ENCODE data around the gene TSPAN31.
"Not testable (repeated sequence)": the region's sequence is repeated elsewhere in the genome, so short reads cannot be mapped to it uniquely, and the experiment has no call there.

TSPAN31 gene

GRCh38 chr12:57717846-57718640 lies 26.8 kb upstream of the TSPAN31 start:
- in situ Hi-C loops (cut with MboI; ENCODE audit: low pct_unique_long_range_greater_than_20kb, low sequenced_read_pairs, unreplicated experiment) = no loop called here
- no peak for TF ChIP-seq CTCF (IDR thresholded peaks at IDR 0.05; ENCODE audit: extremely low read depth, insufficient read depth, missing control alignments)
- no peak for DNase-seq (ENCODE audit: low spot score)

- TF ChIP-seq CTCF (IDR thresholded peaks at IDR 0.05; ENCODE audit: extremely low read depth, insufficient read depth, missing control alignments) = no peak
- in situ Hi-C loops (cut with MboI; ENCODE audit: low pct_unique_long_range_greater_than_20kb, low sequenced_read_pairs, unreplicated experiment) = no loop called here
- no peak for DNase-seq (ENCODE audit: low spot score)
Observed at GRCh38 chr12:57718641-57719528, 26.0 kb upstream of the TSPAN31 start.

GRCh38 chr12:57719777-57720605 lies 24.8 kb upstream of the TSPAN31 start:
- no peak for TF ChIP-seq CTCF (IDR thresholded peaks at IDR 0.05; ENCODE audit: extremely low read depth, insufficient read depth, missing control alignments)
- in situ Hi-C loops (cut with MboI; ENCODE audit: low pct_unique_long_range_greater_than_20kb, low sequenced_read_pairs, unreplicated experiment) = no loop called here
- peak; percentile 13 for DNase-seq (ENCODE audit: low spot score)

GRCh38 chr12:57720606-57721595 lies 23.9 kb upstream of the TSPAN31 start:
- TF ChIP-seq CTCF (IDR thresholded peaks at IDR 0.05; ENCODE audit: extremely low read depth, insufficient read depth, missing control alignments) = no peak
- in situ Hi-C loops (cut with MboI; ENCODE audit: low pct_unique_long_range_greater_than_20kb, low sequenced_read_pairs, unreplicated experiment) = no loop called here
- peak; percentile 24 for DNase-seq (ENCODE audit: low spot score)

- in situ Hi-C loops (cut with MboI; ENCODE audit: low pct_unique_long_range_greater_than_20kb, low sequenced_read_pairs, unreplicated experiment); DNase-seq (ENCODE audit: low spot score): not testable (repeated sequence)
Observed at GRCh38 chr12:57721846-57722608, 22.8 kb upstream of the TSPAN31 start.
